Activated T-cell treated with anti-CD3 and anti-CD28 coated beads, Interleukin-2, amount 50 U/mL, for 1 hour (primary cell): Measurements from ENCODE around the gene EPHB6.
A peak's percentile ranks its signal among the peaks of the same experiment; 100 is the strongest.

ENCODE experiments used
- DNase-seq: peaks from one replicate; pipeline ENCODE4 v3.0.0-alpha.2; 2020

EPHB6 gene

GRCh38 chr7:142854372-142855113 is at the start of gene EPHB6:
Gene EPHB6, plus strand, starts transcription at chr7:142855076. Its CDS starts 8,152 bp downstream, at chr7:142863228.
- peak; percentile 66 for DNase-seq

GRCh38 chr7:142805350-142806021 is 49.4 kb upstream of the EPHB6 start:
- peak; percentile 30 for DNase-seq

GRCh38 chr7:142806022-142806356 is 48.9 kb upstream of the EPHB6 start:
- no peak for DNase-seq

- no peak for DNase-seq
These were observed 47.9 kb upstream of the EPHB6 start for GRCh38 chr7:142806957-142807356.

- DNase-seq, result peak; percentile 49
These were observed 46.9 kb upstream of the EPHB6 start for GRCh38 chr7:142807855-142808460.

GRCh38 chr7:142808461-142808801 is 46.4 kb upstream of the EPHB6 start:
- DNase-seq, result no peak

GRCh38 chr7:142808802-142809583 is 45.9 kb upstream of the EPHB6 start:
- peak; percentile 88 for DNase-seq

- DNase-seq, result peak; percentile 42
These were observed 45.2 kb upstream of the EPHB6 start for GRCh38 chr7:142809671-142810070.

GRCh38 chr7:142811154-142811737 is 43.6 kb upstream of the EPHB6 start:
- DNase-seq, result no peak

GRCh38 chr7:142812437-142813215 is 42.2 kb upstream of the EPHB6 start:
- peak; percentile 35 for DNase-seq

- peak; percentile 36 for DNase-seq
These were observed 41.6 kb upstream of the EPHB6 start for GRCh38 chr7:142813226-142813625.

GRCh38 chr7:142813699-142814098 is 41.2 kb upstream of the EPHB6 start:
- no peak for DNase-seq

- DNase-seq, result no peak
These were observed 40.4 kb upstream of the EPHB6 start for GRCh38 chr7:142814451-142814850.

GRCh38 chr7:142815134-142815533 is 39.7 kb upstream of the EPHB6 start:
- no peak for DNase-seq

- no peak for DNase-seq
These were observed 37.4 kb upstream of the EPHB6 start for GRCh38 chr7:142817506-142817905.

GRCh38 chr7:142819530-142819929 is 35.3 kb upstream of the EPHB6 start:
- DNase-seq, result no peak

- DNase-seq, result no peak
These were observed 32.2 kb upstream of the EPHB6 start for GRCh38 chr7:142822714-142823113.

- no peak for DNase-seq
These were observed 26.9 kb upstream of the EPHB6 start for GRCh38 chr7:142827951-142828500.

- no peak for DNase-seq
These were observed 22.5 kb upstream of the EPHB6 start for GRCh38 chr7:142832417-142832816.

GRCh38 chr7:142833174-142834048 is 21.5 kb upstream of the EPHB6 start:
- no peak for DNase-seq

- DNase-seq, result no peak
These were observed 19.4 kb upstream of the EPHB6 start for GRCh38 chr7:142835487-142835886.
